ELF-1 (cell line): ENCODE results near the gene TRIM44.

Source experiments
- DNase-seq: peaks from one replicate; pipeline ENCODE4 v3.0.0-alpha.2; 2016; ENCODE audit warnings: low read depth, low spot score

TRIM44 gene

GRCh38 chr11:35662649-35663407 is at the start of gene TRIM44:
Gene TRIM44 (plus strand): TSS chr11:35662775. CDS start chr11:35663112, 337 bp downstream.
- DNase-seq = peak; percentile 82

DNA sequence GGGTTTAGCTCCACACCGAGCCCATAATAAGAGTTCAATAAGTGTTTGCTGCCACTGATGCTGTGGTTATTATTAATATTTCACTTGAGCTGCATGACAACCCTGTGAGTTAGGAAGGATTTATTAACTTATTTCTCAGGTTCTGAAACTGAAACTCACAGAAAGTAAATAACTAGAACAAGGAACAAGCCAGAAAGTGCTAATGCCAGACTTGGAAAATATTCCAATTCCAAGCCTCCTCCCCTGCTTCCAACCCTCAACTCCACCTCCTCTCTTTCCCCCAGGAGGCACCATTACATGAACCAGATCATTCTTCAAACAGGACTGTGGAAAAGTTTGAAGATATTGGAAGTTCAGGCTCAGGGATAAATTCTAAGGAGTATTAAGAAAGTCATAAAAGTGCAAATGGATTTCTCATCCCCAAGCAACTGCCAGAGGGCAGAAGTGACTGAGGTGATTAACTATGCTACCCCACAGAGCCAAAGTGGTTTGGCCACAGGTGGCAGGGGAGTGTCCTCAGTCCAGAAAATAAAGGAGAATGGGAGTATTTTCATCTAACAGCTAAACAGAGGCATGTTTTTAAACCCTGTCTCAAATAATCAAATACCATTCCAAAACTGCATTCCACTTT is 47.5 kb upstream of the TRIM44 start:
- DNase-seq = no peak

GRCh38 chr11:35615921-35616900 is 46.4 kb upstream of the TRIM44 start:
- no peak for DNase-seq

GRCh38 chr11:35617316-35617686 is 45.3 kb upstream of the TRIM44 start:
- no peak for DNase-seq

DNA sequence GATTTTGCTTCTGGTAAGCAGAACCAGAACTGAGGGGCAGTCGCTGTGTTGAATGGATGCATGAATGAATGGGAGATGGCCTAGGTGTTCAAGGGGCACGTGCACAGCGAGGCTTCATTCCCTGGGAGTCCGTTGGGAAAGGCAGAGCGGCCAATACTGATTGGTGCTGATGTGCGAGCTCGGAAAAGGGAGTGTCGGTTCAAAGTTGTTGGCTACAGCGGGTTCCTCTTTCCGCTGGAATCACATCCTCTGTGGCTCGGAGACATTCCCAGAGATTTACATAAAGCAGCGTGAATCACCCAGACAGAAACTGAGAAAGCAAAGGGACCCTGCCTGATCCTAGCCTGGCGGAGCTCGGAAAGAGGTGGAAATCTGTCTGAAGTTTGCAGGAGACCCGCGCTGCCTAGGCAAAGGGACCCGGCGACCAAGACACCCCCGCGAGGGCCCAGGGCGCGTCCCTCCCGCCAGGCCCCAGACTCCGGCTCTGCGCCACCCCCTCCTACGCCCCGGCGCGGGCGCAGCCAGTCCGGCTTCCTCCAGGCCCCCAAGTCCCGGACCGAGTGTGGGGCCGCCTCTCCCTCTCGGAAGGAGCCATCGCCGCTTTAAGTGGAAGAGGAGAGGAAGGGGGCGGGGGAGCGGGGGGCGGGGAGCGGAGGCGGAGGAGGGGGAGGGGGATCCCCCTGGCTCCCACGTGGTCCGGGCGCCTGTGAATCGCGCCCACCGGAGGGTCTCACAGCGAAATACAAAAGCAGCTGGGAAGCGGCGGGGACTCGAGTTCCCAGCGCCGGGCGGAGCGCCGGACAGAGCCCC is 44.7 kb upstream of the TRIM44 start, which contains the start of gene FJX1:
FJX1 (plus strand) TSS at position 774 of the 810 bp plus-strand sequence. CDS start 177 bp downstream, outside the sequence.
- peak; percentile 85 for DNase-seq

DNA sequence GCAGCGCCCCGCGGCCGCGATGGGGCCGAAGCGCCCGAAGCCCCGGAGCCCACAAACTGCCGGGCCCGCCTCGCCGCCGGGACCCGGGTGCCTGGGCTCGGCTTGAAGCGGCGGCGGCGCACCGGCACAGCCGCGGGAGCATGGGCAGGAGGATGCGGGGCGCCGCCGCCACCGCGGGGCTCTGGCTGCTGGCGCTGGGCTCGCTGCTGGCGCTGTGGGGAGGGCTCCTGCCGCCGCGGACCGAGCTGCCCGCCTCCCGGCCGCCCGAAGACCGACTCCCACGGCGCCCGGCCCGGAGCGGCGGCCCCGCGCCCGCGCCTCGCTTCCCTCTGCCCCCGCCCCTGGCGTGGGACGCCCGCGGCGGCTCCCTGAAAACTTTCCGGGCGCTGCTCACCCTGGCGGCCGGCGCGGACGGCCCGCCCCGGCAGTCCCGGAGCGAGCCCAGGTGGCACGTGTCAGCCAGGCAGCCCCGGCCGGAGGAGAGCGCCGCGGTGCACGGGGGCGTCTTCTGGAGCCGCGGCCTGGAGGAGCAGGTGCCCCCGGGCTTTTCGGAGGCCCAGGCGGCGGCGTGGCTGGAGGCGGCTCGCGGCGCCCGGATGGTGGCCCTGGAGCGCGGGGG is 44.0 kb upstream of the TRIM44 start:
- DNase-seq = no peak

DNA sequence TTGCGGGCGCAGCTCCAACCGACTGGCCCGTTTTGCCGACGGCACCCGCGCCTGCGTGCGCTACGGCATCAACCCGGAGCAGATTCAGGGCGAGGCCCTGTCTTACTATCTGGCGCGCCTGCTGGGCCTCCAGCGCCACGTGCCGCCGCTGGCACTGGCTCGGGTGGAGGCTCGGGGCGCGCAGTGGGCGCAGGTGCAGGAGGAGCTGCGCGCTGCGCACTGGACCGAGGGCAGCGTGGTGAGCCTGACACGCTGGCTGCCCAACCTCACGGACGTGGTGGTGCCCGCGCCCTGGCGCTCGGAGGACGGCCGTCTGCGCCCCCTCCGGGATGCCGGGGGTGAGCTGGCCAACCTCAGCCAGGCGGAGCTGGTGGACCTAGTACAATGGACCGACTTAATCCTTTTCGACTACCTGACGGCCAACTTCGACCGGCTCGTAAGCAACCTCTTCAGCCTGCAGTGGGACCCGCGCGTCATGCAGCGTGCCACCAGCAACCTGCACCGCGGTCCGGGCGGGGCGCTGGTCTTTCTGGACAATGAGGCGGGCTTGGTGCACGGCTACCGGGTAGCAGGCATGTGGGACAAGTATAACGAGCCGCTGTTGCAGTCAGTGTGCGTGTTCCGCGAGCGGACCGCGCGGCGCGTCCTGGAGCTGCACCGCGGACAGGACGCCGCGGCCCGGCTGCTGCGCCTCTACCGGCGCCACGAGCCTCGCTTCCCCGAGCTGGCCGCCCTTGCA is 43.3 kb upstream of the TRIM44 start:
- DNase-seq = peak; percentile 81

DNA sequence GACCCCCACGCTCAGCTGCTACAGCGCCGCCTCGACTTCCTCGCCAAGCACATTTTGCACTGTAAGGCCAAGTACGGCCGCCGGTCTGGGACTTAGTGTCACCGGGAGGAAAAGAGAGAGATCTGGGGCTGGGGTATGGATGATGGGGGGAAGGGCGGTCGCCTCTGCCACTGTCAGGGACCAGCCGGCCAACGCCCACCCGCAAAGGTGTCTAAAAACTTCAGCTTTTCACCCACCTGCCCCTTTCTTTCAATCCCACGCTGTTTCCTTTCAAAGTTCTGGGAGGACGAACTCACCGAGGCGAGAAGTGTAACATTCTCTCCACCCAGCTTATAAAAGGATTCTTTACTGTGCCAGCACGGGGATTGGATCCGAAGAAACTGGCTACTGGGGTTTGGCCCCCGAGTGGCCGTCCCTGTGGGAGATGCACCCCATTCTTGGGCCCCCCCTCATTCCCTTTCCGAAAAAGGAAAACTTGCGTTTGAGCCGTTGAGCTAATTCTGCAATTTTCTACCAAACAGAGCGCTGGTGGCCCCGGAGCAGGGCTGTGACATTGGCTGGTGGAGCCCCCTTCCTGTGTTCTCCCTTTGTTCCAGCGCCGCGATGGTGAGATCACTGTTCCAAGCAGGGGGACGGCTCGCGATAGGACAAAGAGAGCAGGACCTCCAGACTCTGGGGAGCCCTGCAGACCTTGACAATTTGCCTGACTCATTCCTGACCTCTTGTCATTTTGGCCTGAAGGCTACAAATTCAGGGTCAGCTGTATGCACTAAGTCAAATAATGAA is 42.5 kb upstream of the TRIM44 start:
- peak; percentile 86 for DNase-seq

DNA sequence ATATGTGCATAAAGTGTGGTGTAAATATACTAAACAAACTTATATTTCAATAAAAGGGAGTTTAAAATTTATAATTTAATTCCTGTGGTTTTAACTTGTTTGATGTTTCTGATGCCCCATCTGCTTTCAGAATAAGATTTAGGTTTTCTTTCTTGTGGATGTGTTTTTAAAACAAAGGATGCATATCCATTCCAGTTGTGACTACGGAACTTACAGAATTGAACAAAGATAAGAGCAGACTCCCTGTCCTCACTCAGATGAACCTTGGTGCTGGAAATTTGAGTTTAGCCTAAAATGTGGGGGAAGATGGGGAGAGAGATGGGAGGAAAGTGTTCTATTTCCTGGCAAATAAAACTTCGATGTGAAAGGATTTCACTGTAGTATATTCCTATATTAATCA is 41.8 kb upstream of the TRIM44 start:
- no peak for DNase-seq

DNA sequence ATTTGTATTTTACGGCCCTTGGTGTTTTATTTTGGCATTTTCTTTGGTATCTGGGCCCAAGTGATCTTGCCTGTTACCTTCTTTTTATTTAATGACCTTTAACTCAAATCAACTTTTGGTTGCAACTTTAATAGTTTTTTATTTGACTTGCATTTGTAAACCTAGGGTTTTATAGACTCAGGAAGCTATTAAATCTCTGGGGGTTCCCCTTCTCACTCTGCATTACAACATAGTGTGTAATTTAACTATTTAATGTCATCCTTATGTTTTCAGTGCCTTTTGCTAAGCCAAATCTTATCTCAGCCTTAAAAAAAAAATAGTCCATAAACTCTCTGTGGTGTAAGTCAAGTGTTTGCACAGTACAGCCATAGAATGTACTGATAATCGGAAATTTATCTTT is 41.0 kb upstream of the TRIM44 start:
- DNase-seq = no peak

DNA sequence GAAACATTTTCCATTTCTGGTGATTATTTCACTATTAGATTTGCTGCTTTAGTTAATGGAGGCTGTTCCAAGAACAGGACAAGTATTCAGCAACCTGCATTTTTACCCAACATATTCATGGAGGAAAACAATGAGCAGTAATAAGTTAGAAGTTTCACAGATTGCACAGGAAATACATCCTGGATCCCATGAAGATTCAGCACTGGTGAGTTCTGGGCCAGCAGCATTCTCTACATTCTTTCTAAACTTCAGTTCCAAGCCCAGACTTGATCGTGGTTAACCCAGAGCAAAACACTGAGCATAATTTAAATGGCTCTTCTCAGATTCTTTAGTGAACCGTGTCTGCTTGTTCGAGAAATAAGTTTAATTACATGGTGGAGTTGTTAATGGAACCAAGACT is 40.5 kb upstream of the TRIM44 start:
- no peak for DNase-seq

DNA sequence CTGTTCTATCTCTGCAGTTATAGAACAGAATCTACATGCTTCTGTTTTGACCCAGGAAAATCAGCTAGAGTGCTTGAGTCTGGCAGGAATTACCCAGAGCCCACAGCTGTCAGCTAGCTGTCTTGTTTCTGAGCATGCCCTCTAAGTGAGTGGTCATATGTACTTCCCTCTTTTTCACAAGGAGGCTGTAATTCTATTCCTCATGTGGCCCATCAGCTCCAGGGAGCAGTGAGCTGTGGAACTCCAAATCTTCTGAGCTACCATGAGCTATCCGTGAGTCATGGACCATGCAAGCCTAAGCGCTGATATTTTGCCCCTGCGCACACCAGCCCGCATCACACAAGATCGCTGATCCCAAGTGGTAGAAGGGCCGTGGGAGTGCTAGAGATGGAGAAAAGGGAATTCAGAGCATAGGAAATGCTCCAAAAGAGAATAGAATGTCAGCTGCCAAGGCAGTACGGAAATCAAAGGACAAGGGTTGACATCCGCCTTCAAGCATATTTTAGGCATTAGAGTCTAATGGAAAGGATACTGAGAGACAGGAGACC is 38.9 kb upstream of the TRIM44 start:
- no peak for DNase-seq

DNA sequence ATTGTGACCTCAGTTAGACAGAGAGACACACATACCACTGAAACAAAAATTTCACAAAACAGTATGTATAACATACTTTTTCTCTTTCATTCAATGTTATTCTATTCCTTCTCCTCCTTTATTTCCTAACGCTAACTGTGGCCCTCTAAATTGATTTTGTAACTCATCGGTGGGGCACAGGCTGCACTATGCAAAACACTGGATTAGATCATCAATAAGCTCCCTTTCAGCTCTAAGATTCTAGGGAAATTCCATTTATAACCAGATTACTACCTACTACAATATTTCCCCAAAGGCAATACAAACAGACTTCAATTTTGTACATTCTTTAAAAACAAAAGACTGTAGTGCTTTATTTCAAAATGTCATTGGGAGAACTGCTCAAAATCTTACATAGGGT is 38.3 kb upstream of the TRIM44 start:
- DNase-seq = no peak

DNA sequence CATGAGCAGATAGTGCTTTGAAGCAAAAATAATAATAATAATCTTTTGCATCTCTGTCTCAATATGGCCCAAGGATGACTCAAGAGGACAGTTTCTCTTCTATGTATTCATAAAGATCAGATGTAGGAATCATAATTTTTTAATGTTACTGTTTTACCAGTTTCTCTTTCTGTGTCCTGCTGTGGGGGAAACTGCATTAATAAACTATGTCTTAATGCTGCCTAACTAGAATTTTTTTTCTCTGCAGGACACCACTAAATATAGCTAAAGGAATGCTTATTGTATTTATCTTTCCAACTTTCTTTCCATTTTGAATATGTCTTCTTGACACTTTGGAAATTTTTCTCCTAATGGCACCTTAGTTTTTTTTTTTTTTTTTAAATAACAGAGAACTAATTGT is 37.8 kb upstream of the TRIM44 start:
- DNase-seq = no peak

- DNase-seq = no peak
Observed at GRCh38 chr11:35626501-35626900, 36.1 kb upstream of the TRIM44 start.

- no peak for DNase-seq
Observed at GRCh38 chr11:35629511-35629910, 33.1 kb upstream of the TRIM44 start.

DNA sequence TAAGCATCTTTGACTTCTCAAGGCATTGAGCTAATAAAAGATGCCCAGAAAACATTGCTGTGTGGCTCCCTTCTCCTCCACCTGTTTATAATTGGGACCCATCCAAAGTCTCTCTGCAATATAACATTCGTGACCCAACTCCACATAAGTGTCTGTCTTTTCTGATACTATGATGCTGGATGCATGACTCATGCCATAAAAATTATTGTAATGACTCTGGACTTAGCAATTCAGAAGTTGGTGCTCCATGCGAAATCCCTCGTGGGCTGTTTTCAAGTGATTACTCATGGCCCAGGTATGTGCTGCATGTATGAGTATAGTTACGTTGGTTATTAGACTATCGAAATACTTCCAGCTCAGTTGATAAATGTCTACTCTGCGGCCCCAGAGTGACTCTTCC is 32.7 kb upstream of the TRIM44 start:
- no peak for DNase-seq

GRCh38 chr11:35631891-35632290 is 30.7 kb upstream of the TRIM44 start:
- DNase-seq = no peak

- DNase-seq = no peak
Observed at GRCh38 chr11:35632301-35632700, 30.3 kb upstream of the TRIM44 start.
